NB4 (cell line): ENCODE results near the gene ZNF582.

ENCODE experiments used
- CTCF ChIP-seq: IDR thresholded peaks from one replicate; pipeline ENCODE4 v1.5.1; 2012; ENCODE audit warnings: low read depth, low read length
- MAX ChIP-seq: IDR thresholded peaks from 2 replicates; pipeline ENCODE4 v1.6.1; 2011; ENCODE audit warnings: low read depth, low read length
- MYC ChIP-seq: IDR thresholded peaks from 2 replicates; pipeline ENCODE4 v1.6.1; 2011; ENCODE audit warnings: low read depth, low read length
- POLR2A ChIP-seq: IDR thresholded peaks from 2 replicates; pipeline ENCODE4 v1.6.1; 2011; ENCODE audit warnings: mild to moderate bottlenecking; ENCODE audit not compliant: insufficient read length; ENCODE audit errors: extremely low read depth

GRCh38 chr19:56405062-56405461, 11.7 kb upstream of the ZNF582 start:
- TF ChIP-seq CTCF (no peak), POLR2A (no peak), MYC (no peak), MAX (no peak)
